A549 (cell line): ENCODE data around the gene LAP3. TPM values are rescaled to one million over a fixed set of nuclear protein-coding genes. Genes with fewer than 3 reads are reported as not detected.

Experiments used
- ATAC-seq, 2 experiments: fragments of 200-7000 bp in 1 of 2; fragments of >200 bp in 1 of 2; cut with Nextera tagmentation in 1 of 2; cut with Tn5 transposase in 1 of 2; 3 replicates each; pipeline versions ENCODE4 v1.8.0 to v1.9.1; 2018 to 2020; ENCODE audit warnings: mild to moderate bottlenecking in 1 of 2, moderate library complexity in 1 of 2
- CTCF ChIA-PET: fragments of 300-600 bp; sonication (Branson Sonifier 250); formaldehyde crosslinking; extraction: SDS; loops from one replicate; lab custom pipeline; 2021; ENCODE audit warnings: antibody characterized with exemption, inconsistent platforms; lab: Yijun Ruan, JAX
- POLR2A ChIA-PET: fragments of 350-600 bp; formaldehyde crosslinking; extraction: SDS; loops from one replicate; lab custom pipeline; 2021; ENCODE audit warnings: antibody characterized with exemption, inconsistent platforms; lab: Yijun Ruan, JAX
- DNase-seq, 2 experiments: peaks; one replicate each; pipeline versions ENCODE4 v3.0.0 to v3.0.0-alpha.2; 2011 to 2016; ENCODE audit warnings: low read depth in 1 of 2, low spot score in 1 of 2
- FAIRE-seq: peaks from 2 replicates; lab custom pipeline; 2011; peaks lifted over from hg19 to GRCh38; lab: Jason Lieb, UNC
- H3K27ac ChIP-seq, 2 experiments: fragments of >200 bp; sonication (Bioruptor Twin); formaldehyde crosslinking; 3 replicates each; pipeline ENCODE4 v1.5.1; 2016 to 2017
- H3K4me1 ChIP-seq: fragments of >200 bp; sonication (Bioruptor Twin); formaldehyde crosslinking; 3 replicates; pipeline ENCODE4 v1.6.1; 2016
- H3K4me2 ChIP-seq: fragments of >200 bp; sonication (Bioruptor Twin); formaldehyde crosslinking; 3 replicates; pipeline ENCODE4 v1.6.1; 2016
- H3K4me3 ChIP-seq: fragments of >200 bp; sonication (Bioruptor Twin); formaldehyde crosslinking; 3 replicates; pipeline ENCODE4 v1.5.1; 2016
- H3K9me3 ChIP-seq: fragments of >200 bp; sonication (Bioruptor Twin); formaldehyde crosslinking; 3 replicates; pipeline ENCODE4 v1.6.1; 2016
- CBX2 ChIP-seq: fragments of 200-600 bp; sonication (generic); IDR thresholded peaks from 2 replicates; pipeline ENCODE4 v1.6.1; 2016; ENCODE audit warnings: low read depth, mild to moderate bottlenecking, borderline replicate concordance
- CBX8 ChIP-seq: fragments of 200-600 bp; sonication (generic); IDR thresholded peaks from 2 replicates; pipeline ENCODE4 v1.6.1; 2016
- CEBPB ChIP-seq, 2 experiments: fragments of >200 bp in 1 of 2; sonication (Bioruptor Twin) in 1 of 2; formaldehyde crosslinking in 1 of 2; IDR thresholded peaks; 2 replicates each; pipeline ENCODE4 v1.6.1; 2012 to 2016
- EHF ChIP-seq: fragments of 250-450 bp; sonication (Bioruptor Pico); IDR thresholded peaks from 2 replicates; pipeline ENCODE4 v1.5.0; 2020; ENCODE audit warnings: mild to moderate bottlenecking
- FOSB ChIP-seq: fragments of 250-450 bp; sonication (Bioruptor Pico); IDR thresholded peaks from 2 replicates; pipeline ENCODE4 v1.5.0; 2020; ENCODE audit warnings: mild to moderate bottlenecking, moderate library complexity
- FOSL2 ChIP-seq, 2 experiments: fragments of 450-650 bp in 1 of 2; fragments of >200 bp in 1 of 2; sonication (Bioruptor Twin) in 1 of 2; formaldehyde crosslinking; IDR thresholded peaks; 2 replicates each; pipeline versions ENCODE4 v1.5.0 to v1.6.1; 2016 to 2020; ENCODE audit warnings: mild to moderate bottlenecking in 1 of 2, moderate library complexity in 1 of 2
- FOXS1 ChIP-seq: fragments of 250-450 bp; sonication (Bioruptor Pico); IDR thresholded peaks from 2 replicates; pipeline ENCODE4 v1.5.0; 2020; ENCODE audit warnings: mild to moderate bottlenecking, moderate library complexity
- HEYL ChIP-seq: fragments of 250-450 bp; sonication (Bioruptor Pico); IDR thresholded peaks from 2 replicates; pipeline ENCODE4 v1.8.0; 2021; ENCODE audit warnings: mild to moderate bottlenecking, moderate library complexity
- HOXA7 ChIP-seq: fragments of 250-450 bp; sonication (Bioruptor Pico); IDR thresholded peaks from 2 replicates; pipeline ENCODE4 v1.5.0; 2020; ENCODE audit warnings: mild to moderate bottlenecking, moderate library complexity
- HOXB13 ChIP-seq: fragments of 250-450 bp; sonication (Bioruptor Pico); IDR thresholded peaks from 2 replicates; pipeline ENCODE4 v1.5.0; 2020; ENCODE audit warnings: low read depth, mild to moderate bottlenecking, moderate library complexity
- JUN ChIP-seq, 2 experiments: fragments of >200 bp; sonication (Bioruptor Twin); formaldehyde crosslinking; IDR thresholded peaks; 2 replicates in 1 of 2; 3 replicates in 1 of 2; pipeline ENCODE4 v1.6.1; 2016 to 2017
- KDM1A ChIP-seq: fragments of 200-600 bp; sonication (generic); IDR thresholded peaks from 2 replicates; pipeline ENCODE4 v1.6.1; 2016; ENCODE audit warnings: low read depth, mild to moderate bottlenecking
- MYC ChIP-seq: IDR thresholded peaks from 2 replicates; pipeline ENCODE4 v1.6.1; 2012; ENCODE audit warnings: mild to moderate bottlenecking, inconsistent platforms, low read length, improper control_type of control experiment, borderline replicate concordance
- NFE2L2 ChIP-seq: fragments of 150-350 bp; conservative IDR thresholded peaks from 2 replicates; pipeline ENCODE4 v1.6.1; 2014; ENCODE audit warnings: low read length
- NPAS2 ChIP-seq: fragments of 250-450 bp; sonication (Bioruptor Pico); IDR thresholded peaks from 2 replicates; pipeline ENCODE4 v1.8.0; 2022; ENCODE audit warnings: mild to moderate bottlenecking, moderate library complexity, borderline replicate concordance
- NR3C1 ChIP-seq: fragments of >200 bp; sonication (Bioruptor Twin); formaldehyde crosslinking; IDR thresholded peaks from 3 replicates; pipeline ENCODE4 v1.6.1; 2017
- PBX3 ChIP-seq: IDR thresholded peaks from 2 replicates; pipeline ENCODE4 v1.6.1; 2012
- PHF8 ChIP-seq: fragments of 200-600 bp; sonication (generic); IDR thresholded peaks from 2 replicates; pipeline ENCODE4 v1.6.1; 2016; ENCODE audit warnings: low read depth, mild to moderate bottlenecking, antibody characterized with exemption, moderate library complexity, borderline replicate concordance
- POLR2A ChIP-seq: IDR thresholded peaks from 2 replicates; pipeline ENCODE4 v1.6.1; 2012; ENCODE audit warnings: mild to moderate bottlenecking, low read length
- RARB ChIP-seq: fragments of 250-450 bp; sonication (Bioruptor Pico); IDR thresholded peaks from 2 replicates; pipeline ENCODE4 v1.8.0; 2021; ENCODE audit warnings: mild to moderate bottlenecking, moderate library complexity
- RFX5 ChIP-seq: fragments of 450-650 bp; IDR thresholded peaks from 2 replicates; pipeline ENCODE4 v1.7.1; 2014; ENCODE audit warnings: antibody characterized with exemption, mild to moderate bottlenecking, moderate library complexity
- TP53 ChIP-seq: fragments of 250-450 bp; sonication (Bioruptor Pico); IDR thresholded peaks from 2 replicates; pipeline ENCODE4 v1.5.0; 2021; ENCODE audit warnings: mild to moderate bottlenecking, moderate library complexity
- USF2 ChIP-seq: fragments of 450-650 bp; IDR thresholded peaks from 2 replicates; pipeline ENCODE4 v1.6.1; 2014; ENCODE audit warnings: antibody characterized with exemption
- ZC3H11A ChIP-seq: fragments of 450-650 bp; IDR thresholded peaks from 2 replicates; pipeline ENCODE4 v1.6.1; 2014; ENCODE audit warnings: antibody characterized with exemption, mild to moderate bottlenecking
- WGBS: methylation state at CpG from one replicate; pipeline ENCODE4 v1.1.6; 2017; ENCODE audit errors: missing lambda C conversion rate; 5-methylcytosine and 5-hydroxymethylcytosine counted together
- polyA minus RNA-seq: library from RNA; depleted of rRNA, polyadenylated mRNA; stranded (reverse); fragments of >200 nt; gene quantifications from 2 replicates; pipeline ENCODE4 v1.2.3, GENCODE V29; 2011; rRNA and poly(A)+ RNA removed
- polyA plus RNA-seq, 4 experiments: library from polyadenylated mRNA; depleted of rRNA in 3 of 4; stranded (reverse); fragments of >200 nt; fragmentation: RNase III in 1 of 4; extraction: RNeasy Plus Mini Kit Qiagen cat#74134 plus additional on column Dnase treatment in 1 of 4; gene quantifications; 2 replicates in 3 of 4; 3 replicates in 1 of 4; pipeline ENCODE4 v1.2.3, GENCODE V29; 2011 to 2017
- TF ChIP-seq, protein P1 (sequence below): IDR thresholded peaks from 2 replicates; pipeline ENCODE4 v1.6.1; 2012
- TF ChIP-seq, protein P2 (sequence below): IDR thresholded peaks from 2 replicates; pipeline ENCODE4 v1.6.1; 2012; ENCODE audit warnings: low read depth, borderline replicate concordance

Gene LAP3
- 39.6 and 46.2 TPM in 2 replicates for polyA plus RNA-seq (2011; rRNA removed)
- 28.5 and 30.8 TPM in 2 replicates for polyA plus RNA-seq (2012; cell fraction: cytosol; rRNA removed)
- 13.5 and 22.5 TPM in 2 replicates for polyA plus RNA-seq (2012; cell fraction: nucleus; rRNA removed)
- 38.6 to 45.9 TPM (median 39.4 TPM) in 3 replicates for polyA plus RNA-seq (2017; fragmentation: RNase III; extraction: RNeasy Plus Mini Kit Qiagen cat#74134 plus additional on column Dnase treatment)
- polyA minus RNA-seq, result 16.9 and 18.4 TPM in 2 replicates

GRCh38 chr4:17576932-17577664 is at the start of gene LAP3:
Gene LAP3 (plus strand): TSS chr4:17577198. CDS start chr4:17577466, 268 bp downstream.
- no peak for FAIRE-seq
- TF ChIP-seq, protein P1, sequence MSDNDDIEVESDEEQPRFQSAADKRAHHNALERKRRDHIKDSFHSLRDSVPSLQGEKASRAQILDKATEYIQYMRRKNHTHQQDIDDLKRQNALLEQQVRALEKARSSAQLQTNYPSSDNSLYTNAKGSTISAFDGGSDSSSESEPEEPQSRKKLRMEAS, result peak; percentile 95
- TF ChIP-seq USF2 (0 out of 2 replicates have a peak, but pooled peaks have one; percentile 11), POLR2A (peak; percentile 83), RARB (CRISPR knock-in tag) (no peak), EHF (CRISPR knock-in tag) (no peak), RFX5 (0 out of 2 replicates have a peak, but pooled peaks have one; percentile 38), HOXA7 (CRISPR knock-in tag) (no peak), NFE2L2 (no peak), PHF8 (peak; percentile 82; the same call in 1 of the 2 replicates), FOSL2 (IDR thresholded peaks at IDR 0.05) (no peak), FOSL2 (CRISPR knock-in tag; IDR thresholded peaks at IDR 0.05) (0 out of 2 replicates have a peak, but pooled peaks have one; percentile 29), MYC (peak; percentile 83; the same call in 1 of the 2 replicates), CEBPB (IDR thresholded peaks at IDR 0.05) (no peak), CBX2 (no peak), JUN (IDR thresholded peaks at IDR 0.05) (peak in 1 of 2 experiments; percentile 54; a peak in 2 of 5 replicates)
- TF ChIP-seq, protein P2, sequence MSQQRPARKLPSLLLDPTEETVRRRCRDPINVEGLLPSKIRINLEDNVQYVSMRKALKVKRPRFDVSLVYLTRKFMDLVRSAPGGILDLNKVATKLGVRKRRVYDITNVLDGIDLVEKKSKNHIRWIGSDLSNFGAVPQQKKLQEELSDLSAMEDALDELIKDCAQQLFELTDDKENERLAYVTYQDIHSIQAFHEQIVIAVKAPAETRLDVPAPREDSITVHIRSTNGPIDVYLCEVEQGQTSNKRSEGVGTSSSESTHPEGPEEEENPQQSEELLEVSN, result peak; percentile 81
- DNase-seq, result peak; percentile 76 to 91
- ChIA-PET CTCF (interaction anchor here (1.2 kb wide), 1 partner anchor 21 kb away, joined by 3 read pairs; no protein-coding TSS in a partner anchor), POLR2A (interaction anchor here (1.0 kb wide), 2 partner anchors 28 to 37 kb away, joined by 3 to 8 read pairs; partner anchors contain the start of gene MED28)
- Histone ChIP-seq H3K4me1 (peaks cover 6% of the 10 kb centered on the region; the same call in 1 of the 3 replicates), H3K4me3 (peak within 1 kb of the TSS; percentile 77), H3K27ac (peak within 1 kb of the TSS; percentile 71 to 95), H3K9me3 (no peaks in the 10 kb centered on the region), H3K4me2 (peak within 1 kb of the TSS; percentile 83)
- 2% methylated on average over 11 of the region's 91 CpGs for WGBS
- ATAC-seq, result peak; percentile 95 to 98

GRCh38 chr4:17528551-17529165 is 48.3 kb upstream of the LAP3 start:
- no peak for TF ChIP-seq HEYL (CRISPR knock-in tag)
- no peak for TF ChIP-seq NR3C1
- TF ChIP-seq NPAS2, result no peak
- DNase-seq (no peak), FAIRE-seq (no peak), ATAC-seq (no peak)
- H3K4me3 ChIP-seq, result no peak overlapping the region
- H3K27ac ChIP-seq, result no peak overlapping the region
- H3K4me1 ChIP-seq, result no peaks in the 10 kb centered on the region
- H3K9me3 ChIP-seq, result no peaks in the 10 kb centered on the region
- H3K4me2 ChIP-seq, result no peak overlapping the region
- 71% methylated on average over 10 of the region's 10 CpGs for WGBS
- CTCF ChIA-PET, result no interaction called here
- POLR2A ChIA-PET, result no interaction called here

GRCh38 chr4:17531538-17532285 is 45.3 kb upstream of the LAP3 start:
- H3K4me2 ChIP-seq, result no peak overlapping the region
- TF ChIP-seq KDM1A (no peak), FOSB (CRISPR knock-in tag) (no peak), FOXS1 (no peak), MYC (no peak), EHF (CRISPR knock-in tag) (no peak), CEBPB (IDR thresholded peaks at IDR 0.05) (no peak), TP53 (no peak), CBX8 (no peak), ZC3H11A (no peak), CBX2 (no peak), PBX3 (no peak), HOXB13 (no peak), RFX5 (no peak)
- TF ChIP-seq, protein P1, result no peak
- TF ChIP-seq, protein P2, result no peak
- ChIA-PET POLR2A (no interaction called here), CTCF (no interaction called here)
- no peaks in the 10 kb centered on the region for H3K4me1 ChIP-seq
- DNase-seq (no peak), ATAC-seq (no peak), FAIRE-seq (no peak)
- 33% methylated on average over 7 of the region's 8 CpGs for WGBS
- H3K9me3 ChIP-seq, result no peaks in the 10 kb centered on the region
- no peak overlapping the region for H3K27ac ChIP-seq
- no peak overlapping the region for H3K4me3 ChIP-seq
